ENCODE measurements around the gene PWWP2B. TPM values are rescaled to one million over a fixed set of nuclear protein-coding genes. Genes with fewer than 3 reads are reported as not detected.

Gene PWWP2B
- total RNA-seq, 3 donors from 2014 or later = 3.3 to 4.3 (median 4.1) TPM

GRCh38 chr10:132436861-132437410, 39.9 kb downstream of the PWWP2B start:
- no peak overlapping the region for H3K4me3 Mint-ChIP-seq
- no peak for ATAC-seq
- no peaks in the 10 kb centered on the region for H3K9me3 Mint-ChIP-seq
- H3K36me3 Mint-ChIP-seq (ENCODE audit: insufficient read depth) = no peaks in the 10 kb centered on the region
- no peak for DNase-seq
- H3K27me3 Mint-ChIP-seq (ENCODE audit: low read depth) = no peaks in the 10 kb centered on the region
- peaks cover 4% of the 10 kb centered on the region for H3K4me1 Mint-ChIP-seq (ENCODE audit: low read depth)

GRCh38 chr10:132437541-132437950, 40.5 kb downstream of the PWWP2B start:
- DNase-seq = no peak
- Mint-ChIP-seq H3K36me3 (ENCODE audit: insufficient read depth) (no peaks in the 10 kb centered on the region), H3K9me3 (no peaks in the 10 kb centered on the region), H3K4me1 (ENCODE audit: low read depth) (peaks cover 7% of the 10 kb centered on the region), H3K4me3 (no peak overlapping the region), H3K27me3 (ENCODE audit: low read depth) (no peaks in the 10 kb centered on the region)
- no peak for ATAC-seq

GRCh38 chr10:132438091-132439024, 41.4 kb downstream of the PWWP2B start:
- no peak for ATAC-seq
- peaks cover 7% of the 10 kb centered on the region for H3K4me1 Mint-ChIP-seq (ENCODE audit: low read depth)
- no peaks in the 10 kb centered on the region for H3K9me3 Mint-ChIP-seq
- no peak for DNase-seq
- H3K27me3 Mint-ChIP-seq (ENCODE audit: low read depth) = no peaks in the 10 kb centered on the region
- H3K4me3 Mint-ChIP-seq = no peak overlapping the region
- H3K36me3 Mint-ChIP-seq (ENCODE audit: insufficient read depth) = no peaks in the 10 kb centered on the region

GRCh38 chr10:132439025-132439388, 42.0 kb downstream of the PWWP2B start:
- no peak for ATAC-seq
- H3K4me1 Mint-ChIP-seq (ENCODE audit: low read depth) = peaks cover 7% of the 10 kb centered on the region
- no peak overlapping the region for H3K4me3 Mint-ChIP-seq
- DNase-seq = no peak
- no peaks in the 10 kb centered on the region for H3K36me3 Mint-ChIP-seq (ENCODE audit: insufficient read depth)
- H3K27me3 Mint-ChIP-seq (ENCODE audit: low read depth) = no peaks in the 10 kb centered on the region
- H3K9me3 Mint-ChIP-seq = no peaks in the 10 kb centered on the region

- H3K27me3 Mint-ChIP-seq (ENCODE audit: low read depth) = no peaks in the 10 kb centered on the region
- no peaks in the 10 kb centered on the region for H3K36me3 Mint-ChIP-seq (ENCODE audit: insufficient read depth)
- no peaks in the 10 kb centered on the region for H3K9me3 Mint-ChIP-seq
Observed at GRCh38 chr10:132439424-132440163, 42.6 kb downstream of the PWWP2B start.

GRCh38 chr10:132440791-132441565, 44.0 kb downstream of the PWWP2B start:
- no peak overlapping the region for H3K4me3 Mint-ChIP-seq
- no peaks in the 10 kb centered on the region for H3K9me3 Mint-ChIP-seq
- ATAC-seq = no peak
- peaks cover 15% of the 10 kb centered on the region for H3K4me1 Mint-ChIP-seq (ENCODE audit: low read depth)
- H3K36me3 Mint-ChIP-seq (ENCODE audit: insufficient read depth) = no peaks in the 10 kb centered on the region
- no peak for DNase-seq
- no peaks in the 10 kb centered on the region for H3K27me3 Mint-ChIP-seq (ENCODE audit: low read depth)

More at GRCh38 chr10:132439424-132440163, 42.6 kb downstream of the PWWP2B start:
- no peak for DNase-seq
- Mint-ChIP-seq H3K4me3 (no peak overlapping the region), H3K4me1 (ENCODE audit: low read depth) (peaks cover 9% of the 10 kb centered on the region)
- no peak for ATAC-seq

GRCh38 chr10:132441818-132442524, 45.0 kb downstream of the PWWP2B start:
- DNase-seq (no peak), ATAC-seq (no peak)
- H3K9me3 Mint-ChIP-seq = no peaks in the 10 kb centered on the region
- H3K36me3 Mint-ChIP-seq (ENCODE audit: insufficient read depth) = no peaks in the 10 kb centered on the region
- H3K4me1 Mint-ChIP-seq (ENCODE audit: low read depth) = peaks cover 22% of the 10 kb centered on the region
- no peaks in the 10 kb centered on the region for H3K27me3 Mint-ChIP-seq (ENCODE audit: low read depth)
- H3K4me3 Mint-ChIP-seq = no peak overlapping the region

- Mint-ChIP-seq H3K36me3 (ENCODE audit: insufficient read depth) (no peaks in the 10 kb centered on the region), H3K27me3 (ENCODE audit: low read depth) (no peaks in the 10 kb centered on the region), H3K9me3 (no peaks in the 10 kb centered on the region), H3K4me3 (no peak overlapping the region), H3K4me1 (ENCODE audit: low read depth) (peaks cover 27% of the 10 kb centered on the region)
- DNase-seq (no peak), ATAC-seq (no peak)
Observed at GRCh38 chr10:132442636-132443035, 45.6 kb downstream of the PWWP2B start.

- Mint-ChIP-seq H3K27me3 (ENCODE audit: low read depth) (no peaks in the 10 kb centered on the region), H3K4me1 (ENCODE audit: low read depth) (peaks cover 33% of the 10 kb centered on the region), H3K36me3 (ENCODE audit: insufficient read depth) (no peaks in the 10 kb centered on the region), H3K9me3 (no peaks in the 10 kb centered on the region), H3K4me3 (no peak overlapping the region)
- DNase-seq (peak; percentile 71), ATAC-seq (peak; percentile 55 to 60)
Observed at GRCh38 chr10:132443605-132443982, 46.6 kb downstream of the PWWP2B start.

- DNase-seq = no peak
- H3K36me3 Mint-ChIP-seq (ENCODE audit: insufficient read depth) = no peaks in the 10 kb centered on the region
- H3K9me3 Mint-ChIP-seq = no peaks in the 10 kb centered on the region
- no peak for ATAC-seq
- no peak overlapping the region for H3K4me3 Mint-ChIP-seq
- H3K27me3 Mint-ChIP-seq (ENCODE audit: low read depth) = no peaks in the 10 kb centered on the region
- peaks cover 33% of the 10 kb centered on the region for H3K4me1 Mint-ChIP-seq (ENCODE audit: low read depth)
Observed at GRCh38 chr10:132443983-132444876, 47.2 kb downstream of the PWWP2B start.

- ATAC-seq (no peak), DNase-seq (no peak)
- Mint-ChIP-seq H3K9me3 (no peaks in the 10 kb centered on the region), H3K36me3 (ENCODE audit: insufficient read depth) (no peaks in the 10 kb centered on the region), H3K4me1 (ENCODE audit: low read depth) (peaks cover 33% of the 10 kb centered on the region), H3K27me3 (ENCODE audit: low read depth) (no peaks in the 10 kb centered on the region), H3K4me3 (no peak overlapping the region)
Observed at GRCh38 chr10:132444877-132445351, 47.9 kb downstream of the PWWP2B start.

GRCh38 chr10:132445516-132446194, 48.7 kb downstream of the PWWP2B start:
- Mint-ChIP-seq H3K36me3 (ENCODE audit: insufficient read depth) (no peaks in the 10 kb centered on the region), H3K4me1 (ENCODE audit: low read depth) (peaks cover 34% of the 10 kb centered on the region), H3K4me3 (no peak overlapping the region), H3K9me3 (no peaks in the 10 kb centered on the region), H3K27me3 (ENCODE audit: low read depth) (no peaks in the 10 kb centered on the region)
- ATAC-seq (no peak), DNase-seq (no peak)

All from activated T-cell treated with anti-CD3 and anti-CD28 coated beads, Interleukin-2, amount 50 U/mL, for 4 hours (primary cell).